Measurements from ENCODE around the gene WNK2.
"Not testable (repeated sequence)": the region's sequence is repeated elsewhere in the genome, so short reads cannot be mapped to it uniquely, and the experiment has no call there.

WNK2 gene

GRCh38 chr9:93308158-93308602 is 124.2 kb downstream of the WNK2 start:
- DNase-seq (ENCODE audit: low read depth) = no peak

- no peak for DNase-seq (ENCODE audit: low read depth)
Observed at GRCh38 chr9:93308676-93309075, 124.7 kb downstream of the WNK2 start.

- DNase-seq (ENCODE audit: low read depth) = no peak
Observed at GRCh38 chr9:93309889-93310425, 126.0 kb downstream of the WNK2 start.

- DNase-seq (ENCODE audit: low read depth) = no peak
Observed at GRCh38 chr9:93315118-93315517, 131.2 kb downstream of the WNK2 start.

GRCh38 chr9:93315960-93316359 is 132.0 kb downstream of the WNK2 start:
- no peak for DNase-seq (ENCODE audit: low read depth)

GRCh38 chr9:93316726-93317494 is 133.0 kb downstream of the WNK2 start:
- no peak for DNase-seq (ENCODE audit: low read depth)

GRCh38 chr9:93317495-93318094 is 133.7 kb downstream of the WNK2 start:
- DNase-seq (ENCODE audit: low read depth) = no peak

GRCh38 chr9:93318480-93318879 is 134.5 kb downstream of the WNK2 start:
- no peak for DNase-seq (ENCODE audit: low read depth)

GRCh38 chr9:93319301-93319991 is 135.5 kb downstream of the WNK2 start:
- no peak for DNase-seq (ENCODE audit: low read depth)

- DNase-seq (ENCODE audit: low read depth) = no peak
Observed at GRCh38 chr9:93319992-93320500, 136.1 kb downstream of the WNK2 start.

- no peak for DNase-seq (ENCODE audit: low read depth)
Observed at GRCh38 chr9:93320591-93321219, 136.8 kb downstream of the WNK2 start.

- no peak for DNase-seq (ENCODE audit: low read depth)
Observed at GRCh38 chr9:93321220-93321610, 137.3 kb downstream of the WNK2 start.

GRCh38 chr9:93323446-93323954 is 139.6 kb downstream of the WNK2 start:
- DNase-seq (ENCODE audit: low read depth) = not testable (repeated sequence)

- DNase-seq (ENCODE audit: low read depth) = no peak
Observed at GRCh38 chr9:93324191-93324834, 140.4 kb downstream of the WNK2 start.

GRCh38 chr9:93325307-93326035 is 141.5 kb downstream of the WNK2 start:
- no peak for DNase-seq (ENCODE audit: low read depth)

GRCh38 chr9:93326056-93326455 is 142.1 kb downstream of the WNK2 start:
- peak; percentile 21 for DNase-seq (ENCODE audit: low read depth)

GRCh38 chr9:93326654-93327053 is 142.7 kb downstream of the WNK2 start:
- DNase-seq (ENCODE audit: low read depth) = no peak

- DNase-seq (ENCODE audit: low read depth) = no peak
Observed at GRCh38 chr9:93329629-93330280, 145.8 kb downstream of the WNK2 start.

GRCh38 chr9:93332317-93332716 is 148.4 kb downstream of the WNK2 start:
- no peak for DNase-seq (ENCODE audit: low read depth)

GRCh38 chr9:93336720-93337119 is 152.8 kb downstream of the WNK2 start:
- no peak for DNase-seq (ENCODE audit: low read depth)

Measured in ELR (cell line).